Measurements from ENCODE around the gene XPNPEP2. TPM values are rescaled to one million over a fixed set of nuclear protein-coding genes. Genes with fewer than 3 reads are reported as not detected.
A peak's percentile ranks its signal among the peaks of the same experiment; 100 is the strongest.

The XPNPEP2 gene
- polyA plus RNA-seq, 3 donors: 0.19 TPM; not detected in 2

GRCh38 chrX:129728061-129728460 lies 10.7 kb upstream of the XPNPEP2 start:
- Histone ChIP-seq H3K9ac (ENCODE audit: insufficient read depth, low read length, poor library complexity, severe bottlenecking) (no peak overlapping the region), H3K9me3 (replicated peaks in 1 of 2; ENCODE audit: control insufficient read depth in 1 of 2, insufficient read depth in 1 of 2, low read length in 2 of 2) (no peaks in the 10 kb centered on the region), H2AFZ (ENCODE audit: insufficient read depth, low read depth, low read length, poor library complexity, severe bottlenecking) (no peak overlapping the region), H3K4me2 (replicated peaks; ENCODE audit: extremely low read depth, low read length, poor library complexity, severe bottlenecking) (no peak overlapping the region), H4K20me1 (ENCODE audit: insufficient read depth, low read length) (no peaks in the 10 kb centered on the region), H3K4me1 (ENCODE audit: control insufficient read depth in 1 of 2, insufficient read depth in 2 of 2, low read length in 2 of 2) (peaks cover 10 to 15% of the 10 kb centered on the region in 2 donors), H3K27ac (ENCODE audit: low read depth in 1 of 2, low read length in 2 of 2) (no peak overlapping the region), H3K4me3 (replicated peaks in 1 of 3; ENCODE audit: low read depth in 2 of 3, low read length in 3 of 3) (no peak overlapping the region), H3K36me3 (replicated peaks in 1 of 2; ENCODE audit: control insufficient read depth in 1 of 2, insufficient read depth in 2 of 2, low read length in 2 of 2) (no peaks in the 10 kb centered on the region), H3K27me3 (ENCODE audit: control insufficient read depth in 2 of 2, insufficient read depth in 2 of 2, low read length in 2 of 2) (no peaks in the 10 kb centered on the region), H3K79me2 (ENCODE audit: insufficient read depth, low read length) (no peaks in the 10 kb centered on the region)
- intact Hi-C loops (cut with micrococcal nuclease): no loop called here
- peaks cover 22% of the 10 kb centered on the region for H3K4me1 Mint-ChIP-seq
- no peak overlapping the region for H3K4me3 Mint-ChIP-seq
- 100% methylated on average over 1 of the region's 4 CpGs for whole genome bisulfite sequencing (ENCODE audit: insufficient coverage)
- H3K9me3 Mint-ChIP-seq: peaks cover 0 to 6% (median 0%) of the 10 kb centered on the region in 7 donors
- no peak overlapping the region for H3K27ac Mint-ChIP-seq
- H3K27me3 Mint-ChIP-seq (ENCODE audit: low read depth in 3 of 3): peaks cover 0 to 7% (median 3%) of the 10 kb centered on the region in 3 donors
- no peak for DNase-seq
- peaks cover 0 to 2% of the 10 kb centered on the region in 2 donors for H3K36me3 Mint-ChIP-seq
- TF ChIP-seq CTCF (IDR thresholded peaks at IDR 0.05): no peak

- H3K27ac ChIP-seq (ENCODE audit: low read depth in 1 of 2, low read length in 2 of 2): peak overlapping the region in 1 of 2 donors; percentile 71
- Mint-ChIP-seq H3K4me3 (peak overlapping the region in 1 of 2 donors; percentile 35), H3K27me3 (ENCODE audit: low read depth in 3 of 3) (peaks cover 0 to 9% (median 0%) of the 10 kb centered on the region in 3 donors), H3K36me3 (peaks cover 0 to 2% of the 10 kb centered on the region in 2 donors), H3K9me3 (peaks cover 0 to 9% (median 3%) of the 10 kb centered on the region in 7 donors), H3K4me1 (peaks cover 29% of the 10 kb centered on the region), H3K27ac (peak overlapping the region; percentile 90 to 99 (median 93))
- H3K4me3 ChIP-seq (replicated peaks in 1 of 3; ENCODE audit: low read depth in 2 of 3, low read length in 3 of 3): no peak overlapping the region
- intact Hi-C loops (cut with micrococcal nuclease): no loop called here
- no peak overlapping the region for H2AFZ ChIP-seq (ENCODE audit: insufficient read depth, low read depth, low read length, poor library complexity, severe bottlenecking)
- no peak overlapping the region for H3K4me2 ChIP-seq (replicated peaks; ENCODE audit: extremely low read depth, low read length, poor library complexity, severe bottlenecking)
- H3K27me3 ChIP-seq (ENCODE audit: control insufficient read depth in 2 of 2, insufficient read depth in 2 of 2, low read length in 2 of 2): no peaks in the 10 kb centered on the region
- DNase-seq: peak; percentile 84 to 93 (median 88)
- H3K9ac ChIP-seq (ENCODE audit: insufficient read depth, low read length, poor library complexity, severe bottlenecking): no peak overlapping the region
- no CpG with 5 or more reads among the region's 2 CpGs for WGBS (ENCODE audit: insufficient coverage)
- H3K4me1 ChIP-seq (ENCODE audit: control insufficient read depth in 1 of 2, insufficient read depth in 2 of 2, low read length in 2 of 2): peaks cover 10 to 18% of the 10 kb centered on the region in 2 donors
- no peaks in the 10 kb centered on the region for H4K20me1 ChIP-seq (ENCODE audit: insufficient read depth, low read length)
- no peaks in the 10 kb centered on the region for H3K36me3 ChIP-seq (replicated peaks in 1 of 2; ENCODE audit: control insufficient read depth in 1 of 2, insufficient read depth in 2 of 2, low read length in 2 of 2)
- H3K9me3 ChIP-seq (replicated peaks in 1 of 2; ENCODE audit: control insufficient read depth in 1 of 2, insufficient read depth in 1 of 2, low read length in 2 of 2): no peaks in the 10 kb centered on the region
- H3K79me2 ChIP-seq (ENCODE audit: insufficient read depth, low read length): no peaks in the 10 kb centered on the region
- TF ChIP-seq CTCF (IDR thresholded peaks at IDR 0.05): no peak
These were observed 7.6 kb upstream of the XPNPEP2 start for GRCh38 chrX:129731228-129731627.
